GM18507 (cell line): Measurements from ENCODE around the gene CDK10.
"Not testable (repeated sequence)": the region's sequence is repeated elsewhere in the genome, so short reads cannot be mapped to it uniquely, and the experiment has no call there.

Source experiments
- DNase-seq: peaks from one replicate; pipeline ENCODE4 v3.0.0; 2011; ENCODE audit warnings: low read depth; ENCODE audit not compliant: insufficient read length; ENCODE audit errors: extremely low spot score
- FAIRE-seq: peaks from 2 replicates; lab custom pipeline; 2011; peaks lifted over from hg19 to GRCh38; lab: Jason Lieb, UNC

The CDK10 gene

GRCh38 chr16:89693931-89694783 lies 7.7 kb downstream of the CDK10 start:
- FAIRE-seq, result no peak
- DNase-seq, result no peak

DNA sequence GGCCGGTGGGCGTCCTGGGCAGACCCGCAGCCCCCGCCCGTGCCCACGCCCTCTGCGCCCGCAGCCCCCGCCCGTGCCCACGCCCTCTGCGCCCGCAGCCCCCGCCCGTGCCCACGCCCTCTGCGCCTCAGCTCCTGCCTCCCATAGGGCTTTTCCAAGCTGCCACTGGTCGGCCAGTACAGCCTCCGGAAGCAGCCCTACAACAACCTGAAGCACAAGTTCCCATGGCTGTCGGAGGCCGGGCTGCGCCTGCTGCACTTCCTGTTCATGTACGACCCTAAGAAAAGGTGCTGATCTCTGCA lies 8.2 kb downstream of the CDK10 start:
- FAIRE-seq, DNase-seq: not testable (repeated sequence)

- FAIRE-seq (no peak), DNase-seq (no peak)
Measured at GRCh38 chr16:89695086-89695874, 8.8 kb downstream of the CDK10 start.

DNA sequence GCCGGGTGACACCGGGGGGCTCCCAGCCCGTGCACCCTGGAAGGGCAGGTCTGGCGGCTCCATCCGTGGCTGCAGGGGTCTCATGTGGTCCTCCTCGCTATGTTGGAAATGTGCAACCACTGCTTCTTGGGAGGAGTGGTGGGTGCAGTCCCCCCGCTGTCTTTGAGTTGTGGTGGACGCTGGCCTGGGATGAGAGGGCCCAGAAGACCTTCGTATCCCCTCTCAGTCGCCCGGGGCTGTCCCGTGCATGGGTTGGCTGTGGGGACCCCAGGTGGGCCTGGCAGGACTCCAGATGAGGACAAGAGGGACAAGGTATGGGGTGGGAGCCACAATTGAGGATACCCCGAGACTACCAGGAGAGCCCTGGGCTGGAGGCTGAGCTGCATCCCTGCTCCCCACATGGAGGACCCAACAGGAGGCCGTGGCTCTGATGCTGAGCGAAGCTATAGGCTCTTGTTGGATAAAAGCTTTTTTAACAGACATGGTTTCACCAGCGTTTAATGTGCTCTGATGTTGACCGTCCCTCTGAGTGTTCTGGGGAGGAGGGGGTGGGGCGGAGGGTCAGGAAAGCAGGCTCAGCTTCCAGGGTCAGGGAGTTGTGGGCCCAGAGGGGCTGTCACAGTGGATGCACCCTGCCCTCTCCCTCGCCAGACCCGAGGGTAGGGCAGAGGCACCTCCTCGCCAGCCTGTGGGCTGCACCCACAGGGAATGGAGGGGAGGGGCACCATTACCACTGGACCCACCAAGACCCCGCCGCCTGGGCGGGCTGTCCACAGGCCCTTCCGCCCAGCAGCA lies 9.6 kb downstream of the CDK10 start:
- FAIRE-seq (no peak), DNase-seq (no peak)

- no peak for DNase-seq
- FAIRE-seq, result peak; percentile 53
Measured at GRCh38 chr16:89696670-89697128, 10.2 kb downstream of the CDK10 start.

DNA sequence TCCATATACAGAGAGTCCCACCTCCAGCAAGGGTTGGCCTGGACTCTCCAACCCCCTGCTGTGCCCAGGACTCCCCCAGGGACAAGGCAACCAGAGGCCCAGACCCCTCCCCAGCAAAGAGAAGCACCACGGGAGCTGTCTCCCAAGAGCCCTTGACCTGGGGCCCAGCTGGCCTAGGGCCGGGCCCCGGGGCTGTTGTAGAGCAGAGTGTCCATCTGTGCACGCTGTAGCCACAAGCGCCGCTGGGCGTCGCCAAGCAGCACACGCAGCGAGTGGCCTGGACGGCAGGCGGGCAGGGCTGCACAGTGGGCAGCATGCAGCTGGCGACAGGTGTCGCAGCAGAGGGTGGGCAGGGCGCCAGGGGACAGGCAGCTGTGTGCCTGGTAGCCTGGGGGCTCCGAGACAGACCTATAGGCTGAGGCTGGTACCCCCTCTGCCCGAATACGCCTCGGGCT lies 10.7 kb downstream of the CDK10 start:
- DNase-seq, result no peak
- FAIRE-seq, result no peak

GRCh38 chr16:89697616-89698331 lies 11.3 kb downstream of the CDK10 start:
- DNase-seq (no peak), FAIRE-seq (no peak)

- not testable (repeated sequence) for FAIRE-seq, DNase-seq
Measured at GRCh38 chr16:89698717-89699116, 12.2 kb downstream of the CDK10 start.

DNA sequence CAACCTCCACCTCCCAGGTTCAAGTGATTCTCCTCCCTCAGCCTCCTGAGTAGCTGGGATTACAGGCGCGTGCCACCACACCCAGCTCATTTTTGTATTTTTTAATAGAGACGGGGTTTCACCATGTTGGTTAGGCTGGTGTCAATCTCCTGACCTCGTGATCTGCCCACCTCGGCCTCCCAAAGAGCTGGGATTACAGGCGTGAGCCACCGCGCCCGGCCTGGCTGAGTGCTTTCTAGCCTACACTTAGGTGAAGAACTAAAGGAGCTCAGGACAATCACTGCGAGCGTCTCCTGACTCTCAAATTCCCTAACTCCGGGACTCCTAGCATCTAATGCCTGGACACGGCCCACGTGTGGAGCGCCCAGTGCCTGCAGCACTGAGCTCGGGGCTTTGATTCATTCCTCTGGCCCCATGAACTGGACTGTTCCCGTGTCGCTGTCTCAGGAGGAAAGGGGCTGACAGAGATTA lies 13.2 kb downstream of the CDK10 start:
- not testable (repeated sequence) for FAIRE-seq, DNase-seq

GRCh38 chr16:89700100-89700648 lies 13.7 kb downstream of the CDK10 start:
- DNase-seq, result peak; percentile 94
- FAIRE-seq, result peak; percentile 96

DNA sequence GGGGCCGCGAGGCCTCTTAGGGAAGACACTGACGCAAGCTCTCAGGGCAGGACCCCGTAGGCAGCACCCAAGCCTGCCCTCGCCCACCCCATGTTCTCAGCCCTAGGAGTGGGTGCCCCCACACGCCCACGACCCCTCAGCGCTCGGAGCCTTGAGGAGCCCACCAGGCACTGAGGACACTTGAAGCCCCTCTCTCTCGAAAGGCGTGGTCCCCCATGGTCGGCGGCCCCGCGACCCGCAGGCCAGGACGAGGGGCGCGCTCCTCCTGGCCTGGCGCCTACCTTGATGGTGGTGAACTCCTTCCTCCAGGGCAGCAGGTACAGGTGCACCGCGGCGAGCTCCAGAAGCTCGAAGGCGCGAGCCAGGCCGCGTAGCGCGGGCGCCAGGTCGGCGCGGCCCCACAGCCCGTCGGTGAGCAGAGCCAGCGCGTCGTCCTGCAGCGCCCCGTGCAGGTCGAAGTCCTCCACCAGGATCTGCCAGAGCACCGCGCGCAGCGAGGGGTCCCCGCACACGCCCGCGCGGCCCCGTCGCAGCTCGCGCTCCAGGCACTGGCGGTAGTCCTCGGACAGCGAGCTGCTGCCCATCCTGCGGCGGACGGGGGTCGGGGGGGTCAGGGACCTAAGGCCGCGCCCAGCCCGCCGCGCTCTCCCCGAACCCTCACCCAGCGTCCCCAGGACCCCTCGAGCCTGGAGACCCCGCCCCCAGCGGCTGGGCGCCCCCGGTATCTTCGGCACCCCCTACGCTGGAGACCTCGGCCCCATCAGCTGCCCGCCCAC lies 14.3 kb downstream of the CDK10 start:
- DNase-seq (no peak), FAIRE-seq (no peak)

GRCh38 chr16:89701425-89702406 lies 15.2 kb downstream of the CDK10 start, which contains the start of gene SPATA2L:
Gene SPATA2L, minus strand, starts transcription at chr16:89701705. Its CDS starts 473 bp downstream, at chr16:89701232.
- DNase-seq, result peak; percentile 97
- peak; percentile 95 for FAIRE-seq

GRCh38 chr16:89704281-89704680 lies 17.8 kb downstream of the CDK10 start:
- no peak for DNase-seq
- no peak for FAIRE-seq

DNA sequence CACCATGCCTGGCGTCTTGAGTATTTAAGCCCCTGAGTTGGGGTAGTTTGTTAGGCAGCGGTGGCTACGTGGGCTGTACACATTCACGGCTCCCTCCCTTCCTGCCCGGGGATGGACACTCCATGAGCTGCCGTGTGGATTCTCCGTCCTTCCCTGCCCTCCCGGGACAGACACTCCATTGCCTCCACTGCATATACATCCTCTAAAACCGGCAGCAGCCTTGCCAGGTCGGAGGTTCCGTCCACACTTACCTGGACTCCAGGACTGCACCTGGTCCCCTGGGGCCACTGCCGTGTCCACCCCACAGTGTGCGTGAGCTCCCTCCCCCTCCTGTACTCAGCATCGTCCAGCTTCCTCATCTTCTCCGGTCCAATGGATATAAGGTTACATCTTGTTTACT lies 18.5 kb downstream of the CDK10 start:
- FAIRE-seq (no peak), DNase-seq (no peak)

GRCh38 chr16:89706518-89707260 lies 20.2 kb downstream of the CDK10 start:
- no peak for DNase-seq
- no peak for FAIRE-seq

DNA sequence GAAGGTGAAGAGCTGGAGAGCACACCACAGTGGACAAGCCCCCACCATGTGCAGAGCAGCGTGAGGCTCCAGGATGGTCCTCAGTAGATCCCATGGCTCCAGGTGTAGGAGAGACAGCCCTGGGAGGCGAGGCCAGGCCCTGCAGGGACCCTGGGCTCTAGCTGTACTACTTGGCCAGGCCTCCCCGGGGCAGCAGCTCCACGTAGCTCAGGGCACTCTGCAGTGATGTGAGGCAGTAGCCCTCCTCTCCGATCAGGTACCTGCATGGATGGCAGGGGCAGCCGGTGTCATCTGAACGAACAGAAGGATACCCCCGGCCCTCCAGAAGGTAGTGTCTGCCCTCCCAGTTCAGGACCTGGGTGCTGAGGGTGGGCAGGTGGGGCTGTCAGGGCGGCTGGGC lies 21.2 kb downstream of the CDK10 start:
- DNase-seq (no peak), FAIRE-seq (no peak)
